Measurements from ENCODE around the gene GSG1. TPM values are rescaled to one million over a fixed set of nuclear protein-coding genes. Genes with fewer than 3 reads are reported as not detected.

Gene GSG1
- total and polyA plus RNA-seq, 2 of the 8 experiments (the other 6 are each of a cell fraction or from before 2014, with no cell fraction given), result 0.89 to 1.4 TPM

GRCh38 chr12:13082861-13083260 is 20.6 kb downstream of the GSG1 start:
- H3K4me3 ChIP-seq (ENCODE audit: extremely low read depth in 1 of 4, insufficient read depth in 2 of 4, low read depth in 3 of 4, low read length in 4 of 4), result no peak overlapping the region
- no peak overlapping the region for H4K8ac ChIP-seq (ENCODE audit: extremely low read depth, insufficient read depth, low read length)
- no peaks in the 10 kb centered on the region for H4K20me1 ChIP-seq (replicated peaks in 1 of 2; ENCODE audit: control insufficient read depth in 1 of 2, insufficient read depth in 2 of 2, low read length in 2 of 2)
- no peak overlapping the region for H2AFZ ChIP-seq (ENCODE audit: low read length)
- 95% methylated on average over 2 of the region's 2 CpGs; no CpG with 5 or more reads in 1 of the 2 experiments for WGBS, 2 experiments (ENCODE audit: extremely low coverage in 1 of 2, insufficient coverage in 1 of 2, insufficient read length in 1 of 2, insufficient replicate concordance in 2 of 2, low coverage in 1 of 2, low lambda C conversion rate in 2 of 2, missing lambda C conversion rate in 1 of 2)
- H2BK5ac ChIP-seq (ENCODE audit: low read depth, low read length), result no peak overlapping the region
- FAIRE-seq (no peak), DNase-seq (ENCODE audit: low read depth in 1 of 2, low spot score in 2 of 2) (no peak)
- H3K23ac ChIP-seq (ENCODE audit: insufficient read length), result no peak overlapping the region
- H3K4ac ChIP-seq (replicated peaks; ENCODE audit: insufficient read length, low read depth, low read length), result no peak overlapping the region
- H3K9me3 ChIP-seq (ENCODE audit: insufficient read depth in 2 of 2, low read depth in 1 of 2, low read length in 1 of 2), result no peaks in the 10 kb centered on the region
- H3K4me1 ChIP-seq (replicated peaks in 1 of 4; ENCODE audit: control insufficient read depth in 3 of 4, insufficient read depth in 4 of 4, low read length in 3 of 4), result peaks cover 10 to 16% (median 12%) of the 10 kb centered on the region in 4 experiments
- CTCF ChIA-PET (ENCODE audit: partially characterized antibody), result interaction anchor here (0.8 kb wide), 1 partner anchor 10 kb away, joined by 3 read pairs; no protein-coding TSS in a partner anchor
- peaks cover 0 to 23% (median 11%) of the 10 kb centered on the region in 4 experiments; a peak in 6 of 8 replicates for H3K36me3 ChIP-seq (ENCODE audit: control insufficient read depth in 2 of 4, insufficient read depth in 4 of 4, low read length in 3 of 4)
- no peak overlapping the region for H2AK5ac ChIP-seq (ENCODE audit: low read depth, low read length)
- POLR2A ChIA-PET (ENCODE audit: partially characterized antibody), result no interaction called here
- no peak overlapping the region for H3K56ac ChIP-seq (replicated peaks; ENCODE audit: insufficient read length, low read depth, low read length)
- no peak overlapping the region for H2BK20ac ChIP-seq (ENCODE audit: low read length)
- no peaks in the 10 kb centered on the region for H3K79me1 ChIP-seq (ENCODE audit: low read depth, low read length)
- no peak overlapping the region for H3K18ac ChIP-seq (ENCODE audit: extremely low read depth, low read length)
- no peak overlapping the region for H4K91ac ChIP-seq (replicated peaks; ENCODE audit: insufficient read length, low read length)
- H3K27ac ChIP-seq (ENCODE audit: low read depth, low read length), result no peak overlapping the region
- H3K79me2 ChIP-seq (ENCODE audit: control insufficient read depth in 1 of 2, insufficient read depth in 2 of 2, low read length in 2 of 2), result no peaks in the 10 kb centered on the region
- no peak overlapping the region for H3K4me2 ChIP-seq (ENCODE audit: insufficient read depth in 1 of 2, low read depth in 2 of 2, low read length in 2 of 2)
- no peak overlapping the region for H2BK12ac ChIP-seq (ENCODE audit: low read depth, low read length)
- H4K5ac ChIP-seq (ENCODE audit: insufficient read length, low read depth, low read length), result no peak overlapping the region
- H3K27me3 ChIP-seq (replicated peaks in 1 of 4; ENCODE audit: control insufficient read depth in 3 of 4, extremely low read depth in 1 of 4, insufficient read depth in 3 of 4, low read length in 3 of 4), result no peaks in the 10 kb centered on the region
- H2BK15ac ChIP-seq (ENCODE audit: low read length), result no peak overlapping the region
- H2BK120ac ChIP-seq (replicated peaks; ENCODE audit: low read depth, low read length), result no peak overlapping the region
- no peaks in the 10 kb centered on the region; the same call in 1 of the 2 replicates for H3K23me2 ChIP-seq (ENCODE audit: low read depth, low read length)
- no peak overlapping the region for H3K9ac ChIP-seq (replicated peaks in 1 of 4; ENCODE audit: extremely low read depth in 1 of 4, low read depth in 3 of 4, low read length in 3 of 4)
- H3K14ac ChIP-seq (ENCODE audit: insufficient read length), result no peak overlapping the region
- TF ChIP-seq NANOG (IDR thresholded peaks at IDR 0.05; ENCODE audit: insufficient read depth, low read depth, low read length, poor library complexity, severe bottlenecking) (no peak), CTBP2 (IDR thresholded peaks at IDR 0.05; ENCODE audit: borderline replicate concordance, insufficient read depth, insufficient read length, low read length) (no peak), TEAD4 (IDR thresholded peaks at IDR 0.05; ENCODE audit: low read depth, low read length) (no peak), KDM1A (IDR thresholded peaks at IDR 0.05; ENCODE audit: borderline replicate concordance, low read length) (no peak), RFX5 (IDR thresholded peaks at IDR 0.05; ENCODE audit: borderline replicate concordance, low read depth, low read length) (no peak), E2F6 (IDR thresholded peaks at IDR 0.05) (no peak), SIRT6 (IDR thresholded peaks at IDR 0.05; ENCODE audit: low read length) (no peak), SUZ12 (IDR thresholded peaks at IDR 0.05; ENCODE audit: low read length) (no peak), ATF2 (IDR thresholded peaks at IDR 0.05; ENCODE audit: low read length) (no peak)
- TF ChIP-seq, protein P1, sequence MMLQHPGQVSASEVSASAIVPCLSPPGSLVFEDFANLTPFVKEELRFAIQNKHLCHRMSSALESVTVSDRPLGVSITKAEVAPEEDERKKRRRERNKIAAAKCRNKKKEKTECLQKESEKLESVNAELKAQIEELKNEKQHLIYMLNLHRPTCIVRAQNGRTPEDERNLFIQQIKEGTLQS (IDR thresholded peaks at IDR 0.05; ENCODE audit: insufficient read depth, low read depth, low read length), result no peak

All from H1 (cell line).